Mammary epithelial cell (primary cell): ENCODE data around the gene TEDDM1.

Experiments used
- EZH2 ChIP-seq: IDR thresholded peaks from 2 replicates; pipeline ENCODE4 v1.6.1; 2012; ENCODE audit warnings: low read length, inconsistent platforms, borderline replicate concordance
- TF ChIP-seq, protein P1 (sequence below), 2 donors: IDR thresholded peaks in 1 of 2; conservative IDR thresholded peaks in 1 of 2; 2 replicates each; pipeline ENCODE4 v1.5.1; 2011 to 2012; ENCODE audit warnings: inconsistent platforms in 2 of 2, low read length in 2 of 2, mild to moderate bottlenecking in 2 of 2, control low read depth in 1 of 2, low read depth in 1 of 2; ENCODE audit not compliant: insufficient read depth in 1 of 2; ENCODE audit errors: extremely low read depth in 1 of 2

DNA sequence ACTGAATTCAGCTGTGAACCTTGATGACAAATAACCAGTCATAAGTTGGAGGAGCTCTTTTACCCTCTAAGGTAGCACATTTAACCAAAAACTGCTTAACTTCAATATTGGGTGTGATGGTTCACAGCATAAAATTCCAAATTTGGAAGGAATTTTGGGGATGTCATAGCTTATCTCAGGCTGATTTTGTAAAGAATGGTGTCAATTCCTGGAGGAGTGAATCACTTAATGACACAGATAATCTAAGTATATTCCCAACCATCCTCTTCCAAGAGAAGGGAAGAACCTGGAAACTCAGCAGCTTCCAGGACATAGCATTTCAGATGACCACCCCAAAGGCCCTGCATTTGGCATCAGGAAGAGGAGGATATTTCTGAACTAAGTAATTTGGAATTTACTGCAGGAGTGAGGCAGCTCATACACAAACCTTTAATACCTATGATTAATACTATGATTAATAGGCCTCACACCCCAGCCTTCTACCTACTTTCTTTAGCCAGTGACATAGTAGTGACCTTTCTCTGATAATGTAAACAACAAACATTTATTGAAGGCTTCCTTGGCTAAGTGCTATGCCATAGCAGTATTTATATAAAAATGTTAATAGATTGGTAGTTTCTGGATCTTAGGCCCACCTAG, 23.4 kb downstream of the TEDDM1 start:
- TF ChIP-seq, protein P1, sequence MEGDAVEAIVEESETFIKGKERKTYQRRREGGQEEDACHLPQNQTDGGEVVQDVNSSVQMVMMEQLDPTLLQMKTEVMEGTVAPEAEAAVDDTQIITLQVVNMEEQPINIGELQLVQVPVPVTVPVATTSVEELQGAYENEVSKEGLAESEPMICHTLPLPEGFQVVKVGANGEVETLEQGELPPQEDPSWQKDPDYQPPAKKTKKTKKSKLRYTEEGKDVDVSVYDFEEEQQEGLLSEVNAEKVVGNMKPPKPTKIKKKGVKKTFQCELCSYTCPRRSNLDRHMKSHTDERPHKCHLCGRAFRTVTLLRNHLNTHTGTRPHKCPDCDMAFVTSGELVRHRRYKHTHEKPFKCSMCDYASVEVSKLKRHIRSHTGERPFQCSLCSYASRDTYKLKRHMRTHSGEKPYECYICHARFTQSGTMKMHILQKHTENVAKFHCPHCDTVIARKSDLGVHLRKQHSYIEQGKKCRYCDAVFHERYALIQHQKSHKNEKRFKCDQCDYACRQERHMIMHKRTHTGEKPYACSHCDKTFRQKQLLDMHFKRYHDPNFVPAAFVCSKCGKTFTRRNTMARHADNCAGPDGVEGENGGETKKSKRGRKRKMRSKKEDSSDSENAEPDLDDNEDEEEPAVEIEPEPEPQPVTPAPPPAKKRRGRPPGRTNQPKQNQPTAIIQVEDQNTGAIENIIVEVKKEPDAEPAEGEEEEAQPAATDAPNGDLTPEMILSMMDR (conservative IDR thresholded peaks at IDR 0.05 in 1 of 2, IDR thresholded peaks at IDR 0.05 in 1 of 2; ENCODE audit: extremely low read depth in 1 of 2, insufficient read depth in 1 of 2, low read depth in 1 of 2, low read length in 2 of 2), result no peak
- TF ChIP-seq EZH2, result no peak
